HFF-Myc (cell line): Measurements from ENCODE around the gene WDHD1.

Experiments used
- DNase-seq: peaks from one replicate; pipeline ENCODE4 v3.0.0-alpha.2; 2011; ENCODE audit warnings: low read depth; ENCODE audit errors: extremely low read depth
- H3K4me3 ChIP-seq: replicated peaks from 2 replicates; pipeline ENCODE4 v1.5.1; 2011; ENCODE audit warnings: low read depth, mild to moderate bottlenecking, control low read depth, low read length
- CTCF ChIP-seq: IDR thresholded peaks from 2 replicates; pipeline ENCODE4 v1.5.1; 2012; ENCODE audit warnings: mild to moderate bottlenecking, low read depth, low read length, control low read depth; ENCODE audit errors: missing control alignments

The WDHD1 gene

GRCh38 chr14:55054098-55054497, 27.2 kb upstream of the WDHD1 start:
- TF ChIP-seq CTCF = no peak

DNA sequence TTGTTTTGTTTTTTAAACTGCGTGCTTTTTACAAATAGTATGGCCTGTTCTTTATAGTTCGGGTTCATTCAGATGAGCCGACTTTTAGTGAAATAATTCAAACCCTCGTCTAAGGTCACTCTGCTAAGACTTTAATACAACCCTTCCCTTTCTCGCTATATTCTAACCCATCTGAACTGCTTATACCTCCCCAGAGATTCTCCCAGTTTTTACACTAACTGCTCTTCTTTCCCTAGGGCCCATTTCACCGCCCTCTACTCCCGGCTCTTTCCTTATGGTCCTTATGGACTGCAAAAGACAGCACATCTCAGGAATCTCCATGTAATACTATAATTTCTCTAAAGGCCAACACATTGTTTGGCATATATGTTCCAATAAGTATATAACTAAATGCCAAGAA, 26.6 kb upstream of the WDHD1 start:
- no peak for TF ChIP-seq CTCF
- H3K4me3 ChIP-seq = peak overlapping the region; percentile 90
- DNase-seq = no peak

More at GRCh38 chr14:55054098-55054497, 27.2 kb upstream of the WDHD1 start:
- no peak for DNase-seq
- H3K4me3 ChIP-seq = no peak overlapping the region

DNA sequence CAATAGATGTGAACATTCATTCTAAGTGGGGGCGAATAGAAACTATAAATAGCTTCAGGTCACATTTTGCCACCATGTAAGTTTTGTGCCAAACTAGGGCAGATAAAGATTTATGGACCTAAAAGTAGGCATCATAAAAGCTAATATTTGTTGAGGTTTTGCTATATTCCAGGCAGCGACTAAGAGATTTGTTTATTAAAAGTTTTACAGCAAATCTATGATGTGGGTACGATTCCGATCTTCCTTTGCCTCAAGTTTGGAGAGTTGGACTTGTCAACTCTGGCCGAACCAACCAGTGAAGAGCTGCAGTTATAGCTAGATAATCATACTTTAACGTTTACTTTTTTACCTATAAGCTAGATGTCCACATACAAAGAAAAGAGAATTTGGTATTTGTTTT, 26.1 kb upstream of the WDHD1 start:
- no peak for DNase-seq
- H3K4me3 ChIP-seq = peak overlapping the region; percentile 90
- TF ChIP-seq CTCF = no peak

DNA sequence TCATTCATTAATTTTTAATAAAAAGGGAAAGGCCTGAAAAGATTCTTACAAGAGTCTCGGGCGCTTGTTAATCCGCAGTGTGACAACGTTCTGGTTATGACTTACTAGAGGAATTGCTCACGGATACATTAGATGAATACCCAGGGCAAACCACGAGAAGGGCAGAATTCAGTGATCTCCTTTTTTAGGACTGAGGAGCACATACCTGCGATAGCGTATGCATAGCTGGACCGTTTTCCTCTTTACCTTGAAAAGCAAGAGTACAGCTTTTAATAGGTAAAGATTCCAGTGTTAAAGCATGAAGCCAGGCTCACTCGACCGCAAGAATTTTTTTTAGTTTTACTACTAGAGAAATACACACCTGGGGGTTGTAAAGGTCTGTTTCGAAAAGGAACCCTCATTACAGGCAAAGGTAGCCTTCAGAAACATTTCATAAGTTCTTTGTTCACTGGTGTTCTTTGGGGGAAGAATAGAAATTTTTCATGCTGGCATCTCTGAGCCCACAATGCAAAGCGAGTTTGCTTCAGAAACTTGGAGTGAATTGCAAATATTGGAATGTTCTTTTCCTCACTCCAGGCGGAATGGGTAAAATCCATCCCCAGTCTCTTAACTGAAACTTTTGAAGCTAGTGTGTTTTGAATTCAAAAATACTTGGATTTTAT, 25.5 kb upstream of the WDHD1 start:
- TF ChIP-seq CTCF = no peak
- DNase-seq = no peak
- H3K4me3 ChIP-seq = peak overlapping the region; percentile 90

DNA sequence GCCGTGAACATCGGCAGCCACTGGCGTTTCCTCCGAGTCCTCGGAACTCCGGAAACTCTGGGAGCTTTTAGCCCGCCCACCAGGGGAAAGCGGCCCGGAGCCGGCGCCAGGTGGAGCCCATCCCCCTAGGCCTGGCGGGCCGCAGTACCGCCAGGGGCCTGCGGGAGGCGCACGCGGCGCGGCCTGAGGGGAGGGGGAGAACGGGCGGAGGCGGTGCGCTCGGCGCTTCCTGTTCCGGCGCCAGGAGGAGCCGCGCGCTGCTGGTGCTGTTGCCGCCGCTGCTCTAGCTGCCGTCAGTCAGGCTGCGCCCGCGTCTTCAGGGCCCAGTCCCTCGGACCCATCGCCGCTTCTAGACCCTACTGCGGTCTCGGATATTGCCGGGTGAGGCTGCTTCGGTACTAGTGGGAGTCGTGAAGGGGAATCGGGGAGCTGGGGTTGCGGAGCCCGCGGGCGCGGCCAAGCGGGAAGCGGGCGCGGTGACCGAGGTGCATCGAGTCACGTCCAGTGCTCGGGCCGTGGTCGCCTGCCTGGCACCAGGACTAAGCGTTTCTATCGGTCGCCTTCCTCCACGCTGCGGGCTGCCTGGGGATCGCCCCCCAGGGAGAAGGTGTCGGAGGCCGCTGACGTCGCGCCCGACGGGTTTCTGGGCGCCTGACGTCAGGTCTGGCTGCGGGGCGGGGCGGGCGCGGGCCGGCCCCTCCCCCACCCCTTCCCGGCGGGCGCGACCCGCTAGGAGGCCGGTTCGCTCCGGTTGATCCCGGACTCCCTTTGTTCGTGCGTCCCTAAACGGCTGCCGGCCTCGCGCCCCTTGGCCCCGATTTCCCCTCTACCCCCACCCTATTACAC, 24.7 kb upstream of the WDHD1 start, which contains the start of gene MAPK1IP1L:
Gene MAPK1IP1L (plus strand): TSS at position 225 of the 846 bp plus-strand sequence. CDS start 10,037 bp downstream, outside the sequence.
- DNase-seq = peak; percentile 77
- peak; percentile 94 for TF ChIP-seq CTCF
- H3K4me3 ChIP-seq = peak within 1 kb of the TSS; percentile 90

DNA sequence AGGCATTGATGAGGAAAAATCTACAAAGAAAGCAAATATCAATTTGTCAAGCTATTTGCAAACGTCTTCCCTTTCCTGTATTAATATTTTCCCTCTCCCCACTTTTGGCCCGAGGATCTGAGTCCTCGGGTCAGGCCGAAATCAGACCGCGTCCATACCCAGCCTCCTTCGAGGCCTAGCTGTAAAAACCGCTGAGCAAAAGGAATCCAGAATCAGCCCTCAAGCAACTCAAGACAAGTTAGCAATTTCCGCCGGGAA, 24.2 kb upstream of the WDHD1 start:
- TF ChIP-seq CTCF = no peak
- H3K4me3 ChIP-seq = peak overlapping the region; percentile 90
- DNase-seq = no peak
